ENCODE measurements around the gene RPL18.
A peak's percentile ranks its signal among the peaks of the same experiment; 100 is the strongest.
"Not testable (repeated sequence)": the region's sequence is repeated elsewhere in the genome, so short reads cannot be mapped to it uniquely, and the experiment has no call there.

RPL18 gene

GRCh38 chr19:48644839-48645619 lies 26.1 kb upstream of the RPL18 start:
- DNase-seq (ENCODE audit: low read depth), result peak; percentile 60

- DNase-seq (ENCODE audit: low read depth), result no peak
Measured at GRCh38 chr19:48644355-48644754, 25.4 kb upstream of the RPL18 start.

- DNase-seq (ENCODE audit: low read depth), result no peak
Measured at GRCh38 chr19:48642862-48643261, 23.9 kb upstream of the RPL18 start.

GRCh38 chr19:48641850-48642249 lies 22.9 kb upstream of the RPL18 start:
- DNase-seq (ENCODE audit: low read depth), result no peak

GRCh38 chr19:48639483-48640375 lies 20.8 kb upstream of the RPL18 start:
- no peak for DNase-seq (ENCODE audit: low read depth)

GRCh38 chr19:48638831-48639381 lies 19.9 kb upstream of the RPL18 start:
- no peak for DNase-seq (ENCODE audit: low read depth)

GRCh38 chr19:48637948-48638830 lies 19.2 kb upstream of the RPL18 start:
- DNase-seq (ENCODE audit: low read depth), result peak; percentile 67

- DNase-seq (ENCODE audit: low read depth), result peak; percentile 99
Measured at GRCh38 chr19:48637449-48637947, 18.5 kb upstream of the RPL18 start.

GRCh38 chr19:48636859-48637448 lies 18.0 kb upstream of the RPL18 start, which contains the start of gene DBP:
TSS of gene DBP (minus strand) at chr19:48637379. CDS start at chr19:48636994, 385 bp downstream.
- no peak for DNase-seq (ENCODE audit: low read depth)

GRCh38 chr19:48635966-48636858 lies 17.2 kb upstream of the RPL18 start:
- no peak for DNase-seq (ENCODE audit: low read depth)

- DNase-seq (ENCODE audit: low read depth), result peak; percentile 73
Measured at GRCh38 chr19:48635263-48635965, 16.4 kb upstream of the RPL18 start.

GRCh38 chr19:48634424-48635262 lies 15.7 kb upstream of the RPL18 start:
- DNase-seq (ENCODE audit: low read depth), result peak; percentile 87

GRCh38 chr19:48634036-48634342 lies 15.0 kb upstream of the RPL18 start:
- no peak for DNase-seq (ENCODE audit: low read depth)

- DNase-seq (ENCODE audit: low read depth), result no peak
Measured at GRCh38 chr19:48633148-48634035, 14.4 kb upstream of the RPL18 start.

- no peak for DNase-seq (ENCODE audit: low read depth)
Measured at GRCh38 chr19:48632692-48633147, 13.7 kb upstream of the RPL18 start.

- not testable (repeated sequence) for DNase-seq (ENCODE audit: low read depth)
Measured at GRCh38 chr19:48632286-48632685, 13.3 kb upstream of the RPL18 start.

GRCh38 chr19:48631225-48631624 lies 12.2 kb upstream of the RPL18 start:
- no peak for DNase-seq (ENCODE audit: low read depth)
